OCI-LY7 (cell line): ENCODE measurements around the gene ZNF598. TPM values are rescaled to one million over a fixed set of nuclear protein-coding genes. Genes with fewer than 3 reads are reported as not detected.

ENCODE experiments used
- BruUV-seq: library from RNA; stranded (reverse); fragments of 400-500 nt; replicated peaks from 2 replicates; lab custom pipeline; 2021; lab: Mats Ljungman, UMichigan
- CTCF ChIA-PET: fragments of 300-600 bp; sonication (Branson Sonifier 250); formaldehyde crosslinking; loops from one replicate; lab custom pipeline; 2022; ENCODE audit warnings: antibody characterized with exemption; ENCODE audit not compliant: unreplicated experiment; lab: Charles Lee
- POLR2A ChIA-PET: fragments of 300-600 bp; sonication (Branson Sonifier 250); formaldehyde crosslinking; loops from one replicate; lab custom pipeline; 2022; ENCODE audit warnings: antibody characterized with exemption; lab: Charles Lee
- DNase-seq: peaks from one replicate; pipeline ENCODE4 v3.0.0-alpha.2; 2015; ENCODE audit warnings: low spot score
- H2AFZ ChIP-seq: fragments of 200-600 bp; sonication (generic), shearing (Covaris generic); 2 replicates; pipeline ENCODE4 v1.6.1; 2014; ENCODE audit warnings: mild to moderate bottlenecking, antibody characterized with exemption, low read length, moderate library complexity
- H3K27ac ChIP-seq: fragments of 200-600 bp; sonication (generic); 2 replicates; pipeline ENCODE4 v1.5.1; 2014; ENCODE audit warnings: mixed run types, low read depth, mild to moderate bottlenecking, moderate library complexity, low read length, inconsistent platforms; ENCODE audit not compliant: poor library complexity, severe bottlenecking
- H3K36me3 ChIP-seq: fragments of 200-600 bp; sonication (generic); 2 replicates; pipeline ENCODE4 v1.6.1; 2014; ENCODE audit warnings: mild to moderate bottlenecking, antibody characterized with exemption, low read length, moderate library complexity, mixed read lengths; ENCODE audit not compliant: insufficient read depth
- H3K4me1 ChIP-seq: fragments of 200-600 bp; sonication (generic); 2 replicates; pipeline ENCODE4 v1.5.1; 2014; ENCODE audit warnings: mild to moderate bottlenecking, low read length; ENCODE audit not compliant: insufficient read depth, poor library complexity, severe bottlenecking
- H3K4me2 ChIP-seq: fragments of 200-600 bp; sonication (generic); 2 replicates; pipeline ENCODE4 v1.6.1; 2014; ENCODE audit warnings: mild to moderate bottlenecking, low read length
- H3K4me3 ChIP-seq: fragments of 200-600 bp; sonication (generic); 2 replicates; pipeline ENCODE4 v1.5.1; 2014; ENCODE audit warnings: mild to moderate bottlenecking, low read depth, low read length; ENCODE audit not compliant: poor library complexity, severe bottlenecking
- H3K79me2 ChIP-seq: fragments of 200-600 bp; sonication (generic); 2 replicates; pipeline ENCODE4 v1.6.1; 2016; ENCODE audit warnings: low read depth, mild to moderate bottlenecking, low read length, moderate library complexity, mixed read lengths; ENCODE audit not compliant: insufficient read depth
- H3K9me2 ChIP-seq: fragments of 200-600 bp; sonication (generic); 2 replicates; pipeline ENCODE4 v1.6.1; 2016; ENCODE audit warnings: mild to moderate bottlenecking, low read length, mixed read lengths; ENCODE audit not compliant: insufficient read depth
- H3K9me3 ChIP-seq: fragments of 200-600 bp; sonication (generic); 2 replicates; pipeline ENCODE4 v1.6.1; 2014; ENCODE audit warnings: mild to moderate bottlenecking, mixed run types, low read length, mixed read lengths
- H4K20me1 ChIP-seq: fragments of 200-600 bp; sonication (generic); 2 replicates; pipeline ENCODE4 v1.6.1; 2014; ENCODE audit warnings: mild to moderate bottlenecking, antibody characterized with exemption, low read length, moderate library complexity, mixed read lengths; ENCODE audit not compliant: insufficient read depth
- EZH2phosphoT487 ChIP-seq: fragments of 200-600 bp; sonication (generic); IDR thresholded peaks from 2 replicates; pipeline ENCODE4 v1.6.1; 2018; ENCODE audit warnings: low read depth, borderline replicate concordance, mild to moderate bottlenecking, mixed run types, antibody characterized with exemption, low read length, moderate library complexity, mixed read lengths
- intact Hi-C: fragments of 100-400 bp; cut with micrococcal nuclease; formaldehyde crosslinking; loops from one replicate; pipeline ENCODE4 v1.10.0; 2022; ENCODE audit not compliant: unreplicated experiment
- total RNA-seq, 2 experiments: library from RNA; depleted of rRNA in 1 of 2; stranded (reverse); fragments of >200 nt in 1 of 2; shearing (Covaris generic) in 1 of 2; gene quantifications; 2 replicates each; pipeline ENCODE4 v1.2.3, GENCODE V29; 2014 to 2022
- TF ChIP-seq, protein P1 (sequence below): fragments of 200-600 bp; sonication (generic); conservative IDR thresholded peaks from 2 replicates; pipeline ENCODE4 v1.5.1; 2014; ENCODE audit warnings: mild to moderate bottlenecking, antibody characterized with exemption, low read length, moderate library complexity, mixed read lengths

ZNF598 gene
- total RNA-seq, 2 experiments from 2014 or later, result 26.3 to 80.4 TPM

DNA sequence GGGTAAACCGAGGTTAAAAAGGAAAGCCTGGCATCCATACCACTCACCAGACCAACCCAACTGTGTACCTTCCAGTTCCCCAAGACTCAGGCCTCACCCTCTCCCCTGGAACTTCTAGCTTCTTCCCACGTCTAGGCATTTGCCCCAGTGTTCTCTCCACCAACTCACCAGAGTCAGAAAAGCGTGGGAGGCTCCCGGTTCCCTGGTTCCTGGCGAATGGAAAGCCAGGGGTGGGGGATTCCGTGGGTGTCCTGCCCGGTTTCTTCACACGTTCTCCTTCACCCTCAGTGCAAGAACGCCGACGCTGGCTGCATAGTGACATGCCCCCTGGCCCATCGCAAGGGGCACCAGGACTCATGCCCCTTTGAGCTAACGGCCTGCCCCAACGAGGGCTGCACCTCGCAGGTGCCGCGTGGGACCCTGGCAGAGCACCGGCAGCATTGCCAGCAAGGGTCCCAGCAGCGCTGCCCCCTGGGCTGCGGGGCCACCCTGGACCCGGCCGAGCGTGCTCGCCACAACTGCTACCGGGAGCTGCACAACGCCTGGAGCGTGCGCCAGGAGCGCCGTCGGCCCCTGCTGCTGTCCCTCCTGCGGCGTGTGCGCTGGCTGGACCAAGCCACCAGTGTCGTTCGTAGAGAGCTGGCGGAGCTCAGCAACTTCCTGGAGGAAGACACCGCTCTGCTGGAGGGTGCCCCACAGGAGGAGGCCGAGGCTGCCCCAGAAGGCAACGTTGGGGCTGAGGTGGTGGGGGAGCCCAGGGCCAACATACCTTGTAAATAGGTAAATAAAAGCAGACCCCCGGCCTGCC is 41.3 kb downstream of the ZNF598 start:
- Histone ChIP-seq H2AFZ (no peak overlapping the region), H3K9me2 (no peaks in the 10 kb centered on the region), H3K79me2 (peaks cover 53% of the 10 kb centered on the region), H4K20me1 (peaks cover 7% of the 10 kb centered on the region), H3K36me3 (peaks cover 34% of the 10 kb centered on the region), H3K4me1 (peaks cover 18% of the 10 kb centered on the region), H3K4me3 (no peak overlapping the region), H3K27ac (no peak overlapping the region), H3K9me3 (no peaks in the 10 kb centered on the region), H3K4me2 (no peak overlapping the region)
- no peak for DNase-seq
- TF ChIP-seq, protein P1, sequence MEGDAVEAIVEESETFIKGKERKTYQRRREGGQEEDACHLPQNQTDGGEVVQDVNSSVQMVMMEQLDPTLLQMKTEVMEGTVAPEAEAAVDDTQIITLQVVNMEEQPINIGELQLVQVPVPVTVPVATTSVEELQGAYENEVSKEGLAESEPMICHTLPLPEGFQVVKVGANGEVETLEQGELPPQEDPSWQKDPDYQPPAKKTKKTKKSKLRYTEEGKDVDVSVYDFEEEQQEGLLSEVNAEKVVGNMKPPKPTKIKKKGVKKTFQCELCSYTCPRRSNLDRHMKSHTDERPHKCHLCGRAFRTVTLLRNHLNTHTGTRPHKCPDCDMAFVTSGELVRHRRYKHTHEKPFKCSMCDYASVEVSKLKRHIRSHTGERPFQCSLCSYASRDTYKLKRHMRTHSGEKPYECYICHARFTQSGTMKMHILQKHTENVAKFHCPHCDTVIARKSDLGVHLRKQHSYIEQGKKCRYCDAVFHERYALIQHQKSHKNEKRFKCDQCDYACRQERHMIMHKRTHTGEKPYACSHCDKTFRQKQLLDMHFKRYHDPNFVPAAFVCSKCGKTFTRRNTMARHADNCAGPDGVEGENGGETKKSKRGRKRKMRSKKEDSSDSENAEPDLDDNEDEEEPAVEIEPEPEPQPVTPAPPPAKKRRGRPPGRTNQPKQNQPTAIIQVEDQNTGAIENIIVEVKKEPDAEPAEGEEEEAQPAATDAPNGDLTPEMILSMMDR, result no peak
- no peak for TF ChIP-seq EZH2phosphoT487
- CTCF ChIA-PET, result no interaction called here
- BruUV-seq, result no TSS peak
- intact Hi-C loops, result no loop called here
- POLR2A ChIA-PET, result no interaction called here

- POLR2A ChIA-PET, result no interaction called here
- H3K9me2 ChIP-seq, result no peaks in the 10 kb centered on the region
- no peak for DNase-seq
- H3K4me1 ChIP-seq, result peaks cover 24% of the 10 kb centered on the region
- H3K9me3 ChIP-seq, result no peaks in the 10 kb centered on the region
- H2AFZ ChIP-seq, result no peak within 1 kb of the TSS
- peaks cover 54% of the 10 kb centered on the region for H3K79me2 ChIP-seq
- peak within 1 kb of the TSS; percentile 72 for H3K4me2 ChIP-seq
- peaks cover 53% of the 10 kb centered on the region for H3K36me3 ChIP-seq
- intact Hi-C loops, result no loop called here
- H3K4me3 ChIP-seq, result peak within 1 kb of the TSS; percentile 82
- TF ChIP-seq, protein P1, result no peak
- no peak for TF ChIP-seq EZH2phosphoT487
- peak within 1 kb of the TSS; percentile 80 for H3K27ac ChIP-seq
- CTCF ChIA-PET, result no interaction called here
- no TSS peak for BruUV-seq
- peaks cover 14% of the 10 kb centered on the region for H4K20me1 ChIP-seq
These were observed 43.2 kb downstream of the ZNF598 start, which contains the start of gene RNF151 for GRCh38 chr16:1966460-1966859. Gene RNF151, plus strand, starts transcription at chr16:1966856. Its CDS starts 26 bp downstream, at chr16:1966882.
